HG02870 (cell line): ENCODE data around the gene CCN6.

Experiments used
- ATAC-seq: cut with Tn5 transposase; IDR thresholded peaks from one replicate; pipeline ENCODE4 v1.9.1; 2021; ENCODE audit warnings: mild to moderate bottlenecking, moderate library complexity; ENCODE audit not compliant: unreplicated experiment

CCN6 gene

GRCh38 chr6:112113431-112113830 is 59.5 kb downstream of the CCN6 start:
- no peak for ATAC-seq

- no peak for ATAC-seq
Observed at GRCh38 chr6:112113918-112114317, 60.0 kb downstream of the CCN6 start.

GRCh38 chr6:112114577-112115223 is 60.8 kb downstream of the CCN6 start:
- ATAC-seq = no peak

- no peak for ATAC-seq
Observed at GRCh38 chr6:112116221-112116620, 62.3 kb downstream of the CCN6 start.

GRCh38 chr6:112117554-112117953 is 63.6 kb downstream of the CCN6 start:
- ATAC-seq = no peak

GRCh38 chr6:112118034-112118433 is 64.1 kb downstream of the CCN6 start:
- no peak for ATAC-seq
